ENCODE measurements around the gene CIB1. TPM values are rescaled to one million over a fixed set of nuclear protein-coding genes. Genes with fewer than 3 reads are reported as not detected.
"Not testable (repeated sequence)": the region's sequence is repeated elsewhere in the genome, so short reads cannot be mapped to it uniquely, and the experiment has no call there.

The CIB1 gene
- 10 to 100 TPM; 24.9 to 31.1 TPM for total RNA-seq

- H3K4me1 ChIP-seq, result peaks cover 0 to 50% of the 10 kb centered on the region in 2 donors
- H3K27me3 ChIP-seq, result no peaks in the 10 kb centered on the region
- peak in 1 of 2 donors; percentile 62 for TF ChIP-seq CTCF (IDR thresholded peaks at IDR 0.05)
- peak; percentile 97 for DNase-seq (ENCODE audit: low spot score)
- H3K36me3 ChIP-seq, result peaks cover 30% of the 10 kb centered on the region
- H3K9me3 ChIP-seq, result no peaks in the 10 kb centered on the region
- peak within 1 kb of the TSS; percentile 69 to 85 for H3K4me3 ChIP-seq
- H3K27ac ChIP-seq, result peak within 1 kb of the TSS; percentile 86 to 87
These were observed at the start of gene CIB1 for GRCh38 chr15:90233387-90234095. Gene CIB1 (minus strand): TSS chr15:90233941. CDS start chr15:90233885, 56 bp downstream.

- H3K27me3 ChIP-seq, result not testable (repeated sequence)
- peak overlapping the region in 1 of 2 donors; percentile 29 for H3K27ac ChIP-seq
These were observed 47.9 kb upstream of the CIB1 start for GRCh38 chr15:90281637-90282036.

GRCh38 chr15:90280743-90281142, 47.0 kb upstream of the CIB1 start:
- DNase-seq (ENCODE audit: low spot score), result peak; percentile 18
- H3K4me1 ChIP-seq, H3K27me3 ChIP-seq, H3K27ac ChIP-seq, H3K4me3 ChIP-seq, H3K9me3 ChIP-seq, H3K36me3 ChIP-seq: not testable (repeated sequence)

More at GRCh38 chr15:90281637-90282036, 47.9 kb upstream of the CIB1 start:
- not testable (repeated sequence) for H3K9me3 ChIP-seq, H3K36me3 ChIP-seq, H3K4me1 ChIP-seq, H3K4me3 ChIP-seq
- DNase-seq (ENCODE audit: low spot score), result peak; percentile 21

GRCh38 chr15:90278467-90278866, 44.7 kb upstream of the CIB1 start:
- not testable (repeated sequence) for DNase-seq (ENCODE audit: low spot score); H3K4me3 ChIP-seq; H3K9me3 ChIP-seq; H3K4me1 ChIP-seq; H3K27me3 ChIP-seq; H3K27ac ChIP-seq
- H3K36me3 ChIP-seq, result peaks cover 16% of the 10 kb centered on the region

- Histone ChIP-seq H3K9me3 (no peaks in the 10 kb centered on the region), H3K36me3 (peaks cover 63% of the 10 kb centered on the region), H3K4me1 (peaks cover 0 to 55% of the 10 kb centered on the region in 2 donors), H3K4me3 (no peak overlapping the region), H3K27me3 (no peaks in the 10 kb centered on the region), H3K27ac (peak overlapping the region; percentile 13 to 51)
- DNase-seq (ENCODE audit: low spot score), result no peak
- no peak for TF ChIP-seq CTCF (IDR thresholded peaks at IDR 0.05)
These were observed 37.9 kb upstream of the CIB1 start for GRCh38 chr15:90271459-90272166.

- no peak for TF ChIP-seq CTCF (IDR thresholded peaks at IDR 0.05)
- no peak for DNase-seq (ENCODE audit: low spot score)
- no peaks in the 10 kb centered on the region for H3K9me3 ChIP-seq
- peak overlapping the region; percentile 13 to 51 for H3K27ac ChIP-seq
- peaks cover 55% of the 10 kb centered on the region for H3K36me3 ChIP-seq
- H3K4me1 ChIP-seq, result peaks cover 0 to 58% of the 10 kb centered on the region in 2 donors
- no peaks in the 10 kb centered on the region for H3K27me3 ChIP-seq
- H3K4me3 ChIP-seq, result no peak overlapping the region
These were observed 36.9 kb upstream of the CIB1 start for GRCh38 chr15:90270502-90271150.

GRCh38 chr15:90268415-90268814, 34.7 kb upstream of the CIB1 start:
- Histone ChIP-seq H3K27ac (no peak overlapping the region), H3K4me1 (peaks cover 0 to 68% of the 10 kb centered on the region in 2 donors), H3K9me3 (no peaks in the 10 kb centered on the region), H3K4me3 (no peak overlapping the region), H3K36me3 (peaks cover 46% of the 10 kb centered on the region), H3K27me3 (no peaks in the 10 kb centered on the region)
- TF ChIP-seq CTCF (IDR thresholded peaks at IDR 0.05), result no peak
- no peak for DNase-seq (ENCODE audit: low spot score)
